Measurements from ENCODE around the gene FIG4. TPM values are rescaled to one million over a fixed set of nuclear protein-coding genes. Genes with fewer than 3 reads are reported as not detected.
"Not testable (repeated sequence)": the region's sequence is repeated elsewhere in the genome, so short reads cannot be mapped to it uniquely, and the experiment has no call there.

Gene FIG4
- total RNA-seq, 1 experiment from 2014 or later, result 21.3 TPM

- peak overlapping the region; percentile 35; the same call in 1 of the 2 replicates for H3K27ac Mint-ChIP-seq
- ChIA-PET CTCF (interaction anchor here (0.5 to 3.6 kb wide), 16 partner anchors 9 to 333 kb away, joined by 3 to 124 read pairs (median 4); partner anchors contain the start of gene GPR6), POLR2A (no interaction called here)
- H3K27me3 Mint-ChIP-seq (ENCODE audit: low read depth), result no peaks in the 10 kb centered on the region
- no peak overlapping the region for H3K4me3 Mint-ChIP-seq
- H3K9me3 Mint-ChIP-seq, result peaks cover 17% of the 10 kb centered on the region
- TF ChIP-seq ATF3 (CRISPR knock-in tag; conservative IDR thresholded peaks at IDR 0.05) (no peak), HMGA2 (CRISPR knock-in tag; IDR thresholded peaks at IDR 0.05) (no peak), HMGXB4 (CRISPR knock-in tag; IDR thresholded peaks at IDR 0.05) (0 out of 2 replicates have a peak, but pooled peaks have one; percentile 29), CTCF (IDR thresholded peaks at IDR 0.05) (peak; percentile 87)
- DNase-seq (ENCODE audit: low spot score), result peak; percentile 81
- ATAC-seq, result peak; percentile 91
- peaks cover 41% of the 10 kb centered on the region for H3K4me1 Mint-ChIP-seq
- peaks cover 10% of the 10 kb centered on the region for H3K36me3 Mint-ChIP-seq
Observed at GRCh38 chr6:109705258-109705657, 14.2 kb downstream of the FIG4 start.

GRCh38 chr6:109706513-109706912 is 15.4 kb downstream of the FIG4 start:
- Mint-ChIP-seq H3K36me3 (peaks cover 10% of the 10 kb centered on the region), H3K4me3 (no peak overlapping the region), H3K4me1 (peaks cover 32% of the 10 kb centered on the region), H3K27me3 (ENCODE audit: low read depth) (no peaks in the 10 kb centered on the region), H3K27ac (peak overlapping the region; percentile 3; the same call in 1 of the 2 replicates), H3K9me3 (peaks cover 26% of the 10 kb centered on the region)
- ChIA-PET CTCF (interaction anchor here (1.0 to 1.8 kb wide), 4 partner anchors 77 to 333 kb away, joined by 3 to 17 read pairs (median 3); no protein-coding TSS in a partner anchor), POLR2A (no interaction called here)
- no peak for ATAC-seq
- no peak for TF ChIP-seq MLX (CRISPR knock-in tag; IDR thresholded peaks at IDR 0.05)
- no peak for TF ChIP-seq CREB1 (CRISPR knock-in tag; IDR thresholded peaks at IDR 0.05)
- no peak for DNase-seq (ENCODE audit: low spot score)

GRCh38 chr6:109708099-109708498 is 17.0 kb downstream of the FIG4 start:
- Mint-ChIP-seq H3K9me3 (peaks cover 28% of the 10 kb centered on the region), H3K36me3 (peaks cover 10% of the 10 kb centered on the region), H3K4me1 (peaks cover 20% of the 10 kb centered on the region)
- CTCF ChIA-PET; H3K4me3 Mint-ChIP-seq; DNase-seq (ENCODE audit: low spot score); ATAC-seq; H3K27me3 Mint-ChIP-seq (ENCODE audit: low read depth); POLR2A ChIA-PET; H3K27ac Mint-ChIP-seq: not testable (repeated sequence)

- Mint-ChIP-seq H3K4me1 (no peaks in the 10 kb centered on the region), H3K9me3 (peaks cover 28% of the 10 kb centered on the region), H3K36me3 (peaks cover 9% of the 10 kb centered on the region), H3K27ac (no peak overlapping the region), H3K4me3 (no peak overlapping the region), H3K27me3 (ENCODE audit: low read depth) (no peaks in the 10 kb centered on the region)
- ChIA-PET POLR2A (no interaction called here), CTCF (interaction anchor here (2.4 to 6.1 kb wide), 2 partner anchors 70 to 326 kb away, joined by 8 to 40 read pairs; no protein-coding TSS in a partner anchor)
- ATAC-seq (no peak), DNase-seq (ENCODE audit: low spot score) (no peak)
- no peak for TF ChIP-seq RELA (CRISPR knock-in tag; IDR thresholded peaks at IDR 0.05; ENCODE audit: borderline replicate concordance)
- TF ChIP-seq E2F4 (CRISPR knock-in tag; IDR thresholded peaks at IDR 0.05; ENCODE audit: borderline replicate concordance, low read depth), result no peak
- TF ChIP-seq CDX4 (CRISPR knock-in tag; IDR thresholded peaks at IDR 0.05; ENCODE audit: borderline replicate concordance), result no peak
- TF ChIP-seq IRF2 (CRISPR knock-in tag; IDR thresholded peaks at IDR 0.05; ENCODE audit: borderline replicate concordance, low read depth), result no peak
- TF ChIP-seq ESRRA (CRISPR knock-in tag; IDR thresholded peaks at IDR 0.05; ENCODE audit: borderline replicate concordance), result no peak
- TF ChIP-seq EMX1 (CRISPR knock-in tag; IDR thresholded peaks at IDR 0.05), result no peak
- no peak for TF ChIP-seq HMGA2 (CRISPR knock-in tag; IDR thresholded peaks at IDR 0.05)
- no peak for TF ChIP-seq ZNF121 (CRISPR knock-in tag; IDR thresholded peaks at IDR 0.05)
- TF ChIP-seq FOXP1 (CRISPR knock-in tag; IDR thresholded peaks at IDR 0.05; ENCODE audit: borderline replicate concordance), result no peak
- TF ChIP-seq TEAD4 (CRISPR knock-in tag; IDR thresholded peaks at IDR 0.05), result no peak
- no peak for TF ChIP-seq TEAD1 (CRISPR knock-in tag; IDR thresholded peaks at IDR 0.05)
- TF ChIP-seq NFATC4 (CRISPR knock-in tag; IDR thresholded peaks at IDR 0.05), result no peak
- TF ChIP-seq FOXP4 (CRISPR knock-in tag; IDR thresholded peaks at IDR 0.05), result no peak
- TF ChIP-seq JAZF1 (CRISPR knock-in tag; IDR thresholded peaks at IDR 0.05), result no peak
- TF ChIP-seq NFYB (CRISPR knock-in tag; conservative IDR thresholded peaks at IDR 0.05; ENCODE audit: low read depth), result no peak
Observed at GRCh38 chr6:109713097-109713496, 22.0 kb downstream of the FIG4 start.

All from WTC11 (cell line).